ENCODE measurements around the gene TMEFF2. TPM values are rescaled to one million over a fixed set of nuclear protein-coding genes. Genes with fewer than 3 reads are reported as not detected.

The TMEFF2 gene
- total RNA-seq, 2 experiments from 2014 or later, result not detected

- CTCF ChIA-PET (ENCODE audit: unreplicated experiment), result interaction anchor here (1.1 kb wide), 2 partner anchors 169 to 607 kb away, joined by 3 read pairs; no protein-coding TSS in a partner anchor
- no peak overlapping the region for H3K27ac ChIP-seq (ENCODE audit: low read depth, low read length, poor library complexity, severe bottlenecking)
- DNase-seq (ENCODE audit: low spot score), result peak; percentile 4
- no peak overlapping the region for H3K4me2 ChIP-seq (ENCODE audit: low read length)
- H3K79me2 ChIP-seq (ENCODE audit: insufficient read depth, low read depth, low read length), result no peaks in the 10 kb centered on the region
- no peaks in the 10 kb centered on the region for H3K9me2 ChIP-seq (ENCODE audit: insufficient read depth, low read length)
- no peak for TF ChIP-seq EZH2phosphoT487 (IDR thresholded peaks at IDR 0.05; ENCODE audit: borderline replicate concordance, low read depth, low read length)
- no peak for TF ChIP-seq CTCF (conservative IDR thresholded peaks at IDR 0.05; ENCODE audit: low read length)
- BruUV-seq (replicated peaks), result no TSS peak
- no peaks in the 10 kb centered on the region for H3K4me1 ChIP-seq (ENCODE audit: insufficient read depth, low read length, poor library complexity, severe bottlenecking)
- no peaks in the 10 kb centered on the region for H3K36me3 ChIP-seq (ENCODE audit: insufficient read depth, low read length)
- POLR2A ChIA-PET, result interaction anchor here (0.8 to 1.4 kb wide), 4 partner anchors 11 to 176 kb away, joined by 3 to 6 read pairs (median 3); no protein-coding TSS in a partner anchor
- intact Hi-C loops (cut with micrococcal nuclease; ENCODE audit: unreplicated experiment), result loop anchor here (1.0 to 2.0 kb wide), 3 partner anchors 349 to 606 kb away; no protein-coding TSS in a partner anchor
- no peaks in the 10 kb centered on the region for H3K9me3 ChIP-seq (ENCODE audit: low read length)
- H3K4me3 ChIP-seq (ENCODE audit: low read depth, low read length, poor library complexity, severe bottlenecking), result no peak overlapping the region
- H2AFZ ChIP-seq (ENCODE audit: low read length), result peak overlapping the region; percentile 22; the same call in 1 of the 2 replicates
- no peaks in the 10 kb centered on the region for H4K20me1 ChIP-seq (ENCODE audit: insufficient read depth, low read length)
These were observed 33.0 kb downstream of the TMEFF2 start for GRCh38 chr2:192161656-192162290.

DNA sequence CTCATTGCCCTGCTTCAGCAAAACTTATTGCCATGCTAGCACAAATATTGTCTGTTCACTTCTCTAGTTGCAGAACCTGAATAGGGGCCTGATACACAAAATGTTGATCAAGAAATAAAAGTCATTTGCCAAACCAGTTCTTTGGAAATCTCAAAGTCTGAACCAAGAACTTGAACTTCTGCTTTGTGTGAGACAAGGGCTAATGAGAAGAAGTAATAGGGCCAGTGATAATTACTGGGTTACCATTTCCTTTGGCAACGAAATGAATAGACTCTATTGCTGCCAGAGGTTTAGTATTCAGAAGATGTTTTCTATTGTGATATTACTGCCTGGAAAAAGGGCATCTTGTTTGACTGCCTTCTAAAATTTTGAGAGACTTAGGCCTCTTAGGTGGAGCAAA is 35.0 kb downstream of the TMEFF2 start:
- no peak overlapping the region for H3K4me3 ChIP-seq (ENCODE audit: low read depth, low read length, poor library complexity, severe bottlenecking)
- no peak overlapping the region for H2AFZ ChIP-seq (ENCODE audit: low read length)
- no peaks in the 10 kb centered on the region for H4K20me1 ChIP-seq (ENCODE audit: insufficient read depth, low read length)
- no peak overlapping the region for H3K27ac ChIP-seq (ENCODE audit: low read depth, low read length, poor library complexity, severe bottlenecking)
- intact Hi-C loops (cut with micrococcal nuclease; ENCODE audit: unreplicated experiment), result no loop called here
- H3K36me3 ChIP-seq (ENCODE audit: insufficient read depth, low read length), result no peaks in the 10 kb centered on the region
- no peaks in the 10 kb centered on the region for H3K4me1 ChIP-seq (ENCODE audit: insufficient read depth, low read length, poor library complexity, severe bottlenecking)
- TF ChIP-seq EZH2phosphoT487 (IDR thresholded peaks at IDR 0.05; ENCODE audit: borderline replicate concordance, low read depth, low read length) (no peak), CTCF (conservative IDR thresholded peaks at IDR 0.05; ENCODE audit: low read length) (no peak)
- H3K9me3 ChIP-seq (ENCODE audit: low read length), result no peaks in the 10 kb centered on the region
- ChIA-PET POLR2A (interaction anchor here (0.6 to 0.7 kb wide), 2 partner anchors 18 to 401 kb away, joined by 3 to 4 read pairs; no protein-coding TSS in a partner anchor), CTCF (ENCODE audit: unreplicated experiment) (no interaction called here)
- no TSS peak for BruUV-seq (replicated peaks)
- no peaks in the 10 kb centered on the region for H3K79me2 ChIP-seq (ENCODE audit: insufficient read depth, low read depth, low read length)
- no peak overlapping the region for H3K4me2 ChIP-seq (ENCODE audit: low read length)
- no peak for DNase-seq (ENCODE audit: low spot score)
- no peaks in the 10 kb centered on the region for H3K9me2 ChIP-seq (ENCODE audit: insufficient read depth, low read length)

- DNase-seq (ENCODE audit: low spot score), result no peak
- no TSS peak for BruUV-seq (replicated peaks)
- no peaks in the 10 kb centered on the region for H4K20me1 ChIP-seq (ENCODE audit: insufficient read depth, low read length)
- no peak overlapping the region for H3K4me3 ChIP-seq (ENCODE audit: low read depth, low read length, poor library complexity, severe bottlenecking)
- no peaks in the 10 kb centered on the region for H3K36me3 ChIP-seq (ENCODE audit: insufficient read depth, low read length)
- H3K9me3 ChIP-seq (ENCODE audit: low read length), result no peaks in the 10 kb centered on the region
- H3K79me2 ChIP-seq (ENCODE audit: insufficient read depth, low read depth, low read length), result no peaks in the 10 kb centered on the region
- intact Hi-C loops (cut with micrococcal nuclease; ENCODE audit: unreplicated experiment), result no loop called here
- H3K9me2 ChIP-seq (ENCODE audit: insufficient read depth, low read length), result no peaks in the 10 kb centered on the region
- H3K27ac ChIP-seq (ENCODE audit: low read depth, low read length, poor library complexity, severe bottlenecking), result no peak overlapping the region
- POLR2A ChIA-PET, result interaction anchor here (0.6 kb wide), 1 partner anchor 18 kb away, joined by 4 read pairs; no protein-coding TSS in a partner anchor
- H3K4me1 ChIP-seq (ENCODE audit: insufficient read depth, low read length, poor library complexity, severe bottlenecking), result no peaks in the 10 kb centered on the region
- CTCF ChIA-PET (ENCODE audit: unreplicated experiment), result no interaction called here
- TF ChIP-seq CTCF (conservative IDR thresholded peaks at IDR 0.05; ENCODE audit: low read length) (no peak), EZH2phosphoT487 (IDR thresholded peaks at IDR 0.05; ENCODE audit: borderline replicate concordance, low read depth, low read length) (no peak)
- no peak overlapping the region for H2AFZ ChIP-seq (ENCODE audit: low read length)
- H3K4me2 ChIP-seq (ENCODE audit: low read length), result no peak overlapping the region
These were observed 35.5 kb downstream of the TMEFF2 start for GRCh38 chr2:192159208-192159607.
